ENCODE data around the gene FASTK.

- TF ChIP-seq, protein P1, sequence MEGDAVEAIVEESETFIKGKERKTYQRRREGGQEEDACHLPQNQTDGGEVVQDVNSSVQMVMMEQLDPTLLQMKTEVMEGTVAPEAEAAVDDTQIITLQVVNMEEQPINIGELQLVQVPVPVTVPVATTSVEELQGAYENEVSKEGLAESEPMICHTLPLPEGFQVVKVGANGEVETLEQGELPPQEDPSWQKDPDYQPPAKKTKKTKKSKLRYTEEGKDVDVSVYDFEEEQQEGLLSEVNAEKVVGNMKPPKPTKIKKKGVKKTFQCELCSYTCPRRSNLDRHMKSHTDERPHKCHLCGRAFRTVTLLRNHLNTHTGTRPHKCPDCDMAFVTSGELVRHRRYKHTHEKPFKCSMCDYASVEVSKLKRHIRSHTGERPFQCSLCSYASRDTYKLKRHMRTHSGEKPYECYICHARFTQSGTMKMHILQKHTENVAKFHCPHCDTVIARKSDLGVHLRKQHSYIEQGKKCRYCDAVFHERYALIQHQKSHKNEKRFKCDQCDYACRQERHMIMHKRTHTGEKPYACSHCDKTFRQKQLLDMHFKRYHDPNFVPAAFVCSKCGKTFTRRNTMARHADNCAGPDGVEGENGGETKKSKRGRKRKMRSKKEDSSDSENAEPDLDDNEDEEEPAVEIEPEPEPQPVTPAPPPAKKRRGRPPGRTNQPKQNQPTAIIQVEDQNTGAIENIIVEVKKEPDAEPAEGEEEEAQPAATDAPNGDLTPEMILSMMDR (conservative IDR thresholded peaks at IDR 0.05; ENCODE audit: low read length): no peak
- TF ChIP-seq EZH2phosphoT487 (IDR thresholded peaks at IDR 0.05; ENCODE audit: borderline replicate concordance): no peak
Measured at GRCh38 chr7:151103973-151104372, 23.4 kb upstream of the FASTK start.

Data from Loucy (cell line).